ENCODE measurements around the gene GPR179.

GPR179 gene

GRCh38 chr17:38349097-38349730 lies 5.5 kb upstream of the GPR179 start:
- peaks cover 40% of the 10 kb centered on the region for H3K4me1 Mint-ChIP-seq
- no peaks in the 10 kb centered on the region for H3K9me3 Mint-ChIP-seq
- no peaks in the 10 kb centered on the region for H3K36me3 Mint-ChIP-seq (ENCODE audit: low read depth)
- H3K4me3 Mint-ChIP-seq: no peak overlapping the region
- no peak overlapping the region for H3K27ac Mint-ChIP-seq
- peak; percentile 88 for DNase-seq
- peak; percentile 89 for TF ChIP-seq CTCF (IDR thresholded peaks at IDR 0.05)
- peaks cover 6% of the 10 kb centered on the region for H3K27me3 Mint-ChIP-seq (ENCODE audit: low read depth, poor library complexity)

- H3K9me3 Mint-ChIP-seq: no peaks in the 10 kb centered on the region
- no peak overlapping the region for H3K4me3 Mint-ChIP-seq
- no peak for DNase-seq
- no peak for TF ChIP-seq CTCF (IDR thresholded peaks at IDR 0.05)
- no peak overlapping the region for H3K27ac Mint-ChIP-seq
- peaks cover 23% of the 10 kb centered on the region for H3K4me1 Mint-ChIP-seq
- H3K36me3 Mint-ChIP-seq (ENCODE audit: low read depth): no peaks in the 10 kb centered on the region
- H3K27me3 Mint-ChIP-seq (ENCODE audit: low read depth, poor library complexity): peaks cover 15% of the 10 kb centered on the region
These were observed 2.0 kb upstream of the GPR179 start for GRCh38 chr17:38345743-38346142.

GRCh38 chr17:38344420-38344745 lies 627 bp upstream of the GPR179 start:
- H3K9me3 Mint-ChIP-seq: no peaks in the 10 kb centered on the region
- H3K27me3 Mint-ChIP-seq (ENCODE audit: low read depth, poor library complexity): peaks cover 15% of the 10 kb centered on the region
- H3K36me3 Mint-ChIP-seq (ENCODE audit: low read depth): no peaks in the 10 kb centered on the region
- H3K4me3 Mint-ChIP-seq: no peak overlapping the region
- DNase-seq: no peak
- H3K4me1 Mint-ChIP-seq: peaks cover 10% of the 10 kb centered on the region
- TF ChIP-seq CTCF (IDR thresholded peaks at IDR 0.05): no peak
- no peak overlapping the region for H3K27ac Mint-ChIP-seq

- Mint-ChIP-seq H3K36me3 (ENCODE audit: low read depth) (no peaks in the 10 kb centered on the region), H3K4me1 (peaks cover 4% of the 10 kb centered on the region), H3K27me3 (ENCODE audit: low read depth, poor library complexity) (peaks cover 19% of the 10 kb centered on the region), H3K27ac (no peak overlapping the region), H3K9me3 (no peaks in the 10 kb centered on the region), H3K4me3 (no peak overlapping the region)
- DNase-seq: no peak
- TF ChIP-seq CTCF (IDR thresholded peaks at IDR 0.05): no peak
These were observed 709 bp downstream of the GPR179 start for GRCh38 chr17:38342886-38343607.

- Mint-ChIP-seq H3K27me3 (ENCODE audit: low read depth, poor library complexity) (peaks cover 19% of the 10 kb centered on the region), H3K27ac (no peak overlapping the region), H3K36me3 (ENCODE audit: low read depth) (no peaks in the 10 kb centered on the region), H3K4me3 (no peak overlapping the region), H3K9me3 (no peaks in the 10 kb centered on the region), H3K4me1 (peaks cover 4% of the 10 kb centered on the region)
- TF ChIP-seq CTCF (IDR thresholded peaks at IDR 0.05): no peak
- DNase-seq: no peak
These were observed 2.6 kb downstream of the GPR179 start for GRCh38 chr17:38341035-38341721.
